Measurements from ENCODE around the gene NBEAL2. TPM values are rescaled to one million over a fixed set of nuclear protein-coding genes. Genes with fewer than 3 reads are reported as not detected.

NBEAL2 gene
- total and polyA plus RNA-seq, 10 of the 15 experiments (the other 5 are each of a cell fraction or from before 2014, with no cell fraction given) = 0.07 to 127 (median 29.4) TPM

GRCh38 chr3:46954178-46954577, 25.3 kb upstream of the NBEAL2 start:
- H3K4me3 ChIP-seq = peak overlapping the region; percentile 11; the same call in 1 of the 2 replicates
- ATAC-seq (peak; percentile 7), DNase-seq (ENCODE audit: low read depth, low spot score) (no peak), FAIRE-seq (no peak)
- H3K9ac ChIP-seq (ENCODE audit: control insufficient read depth, insufficient read depth, low read length) = peak overlapping the region; percentile 43
- WGBS (ENCODE audit: insufficient coverage, insufficient replicate concordance, low lambda C conversion rate, missing lambda C conversion rate) = 9% methylated on average over 3 of the region's 3 CpGs
- no TSS peak for BruUV-seq (replicated peaks)
- H3K36me3 ChIP-seq (ENCODE audit: control insufficient read depth in 2 of 2, insufficient read depth in 2 of 2, low read length in 1 of 2) = peaks cover 4 to 9% of the 10 kb centered on the region in 2 experiments; a peak in 3 of 4 replicates
- ChIA-PET RAD21 (ENCODE audit: unreplicated experiment) (interaction anchor here (0.6 to 7.0 kb wide), 11 partner anchors 11 to 33 kb away, joined by 3 to 48 read pairs (median 7); partner anchors contain the start of gene NBEAL2), POLR2A (interaction anchor here (1.0 to 10.1 kb wide), 8 partner anchors 11 to 33 kb away, joined by 3 to 163 read pairs (median 8); partner anchors contain the start of genes CCDC12 and NBEAL2), SMC1A (ENCODE audit: uncharacterized antibody, unreplicated experiment) (interaction anchor here (1.1 to 17.2 kb wide), 8 partner anchors 10 to 40 kb away, joined by 3 to 298 read pairs (median 10); partner anchors contain the start of genes CCDC12 and NBEAL2), CTCF (interaction anchor here (0.9 to 2.5 kb wide), 3 partner anchors 18 to 28 kb away, joined by 3 to 7 read pairs (median 5); no protein-coding TSS in a partner anchor)
- H3K4me2 ChIP-seq (ENCODE audit: control insufficient read depth, insufficient read depth) = peak overlapping the region; percentile 60
- no peaks in the 10 kb centered on the region for H3K9me3 ChIP-seq (replicated peaks; ENCODE audit: control insufficient read depth, insufficient read depth, low read length)
- in situ Hi-C loops (cut with MboI) = no loop called here
- peaks cover 70% of the 10 kb centered on the region for H3K4me1 ChIP-seq (ENCODE audit: control insufficient read depth, insufficient read depth, low read length)
- intact Hi-C loops (cut with micrococcal nuclease; ENCODE audit: unreplicated experiment) = no loop called here
- peak overlapping the region; percentile 75 for H3K27ac ChIP-seq (ENCODE audit: control insufficient read depth, insufficient read depth)
- no peak overlapping the region for H2AFZ ChIP-seq (ENCODE audit: control insufficient read depth, low read depth, low read length)
- no peaks in the 10 kb centered on the region for H3K27me3 ChIP-seq (replicated peaks in 1 of 2; ENCODE audit: control insufficient read depth in 2 of 2, insufficient read depth in 2 of 2, low read length in 1 of 2)
- H4K20me1 ChIP-seq (ENCODE audit: control insufficient read depth, insufficient read depth) = peaks cover 2% of the 10 kb centered on the region
- H3K79me2 ChIP-seq (ENCODE audit: control insufficient read depth, insufficient read depth, low read length) = peaks cover 94% of the 10 kb centered on the region
- TF ChIP-seq, protein P1, sequence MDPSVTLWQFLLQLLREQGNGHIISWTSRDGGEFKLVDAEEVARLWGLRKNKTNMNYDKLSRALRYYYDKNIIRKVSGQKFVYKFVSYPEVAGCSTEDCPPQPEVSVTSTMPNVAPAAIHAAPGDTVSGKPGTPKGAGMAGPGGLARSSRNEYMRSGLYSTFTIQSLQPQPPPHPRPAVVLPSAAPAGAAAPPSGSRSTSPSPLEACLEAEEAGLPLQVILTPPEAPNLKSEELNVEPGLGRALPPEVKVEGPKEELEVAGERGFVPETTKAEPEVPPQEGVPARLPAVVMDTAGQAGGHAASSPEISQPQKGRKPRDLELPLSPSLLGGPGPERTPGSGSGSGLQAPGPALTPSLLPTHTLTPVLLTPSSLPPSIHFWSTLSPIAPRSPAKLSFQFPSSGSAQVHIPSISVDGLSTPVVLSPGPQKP (IDR thresholded peaks at IDR 0.05; ENCODE audit: low read depth, low read length) = no peak
- 0 out of 2 replicates have a peak, but pooled peaks have one; percentile 13 for TF ChIP-seq POLR2A (IDR thresholded peaks at IDR 0.05; ENCODE audit: low read depth, low read length)

- no TSS peak for BruUV-seq (replicated peaks)
- H3K27ac ChIP-seq (ENCODE audit: control insufficient read depth, insufficient read depth) = peak overlapping the region; percentile 75
- CTCF ChIA-PET = interaction anchor here (1.4 to 2.7 kb wide), 2 partner anchors 27 to 29 kb away, joined by 3 to 11 read pairs; no protein-coding TSS in a partner anchor
- no peak overlapping the region for H2AFZ ChIP-seq (ENCODE audit: control insufficient read depth, low read depth, low read length)
- WGBS (ENCODE audit: insufficient coverage, insufficient replicate concordance, low lambda C conversion rate, missing lambda C conversion rate) = 79% methylated on average over 5 of the region's 5 CpGs
- H3K9me3 ChIP-seq (replicated peaks; ENCODE audit: control insufficient read depth, insufficient read depth, low read length) = no peaks in the 10 kb centered on the region
- peaks cover 94% of the 10 kb centered on the region for H3K79me2 ChIP-seq (ENCODE audit: control insufficient read depth, insufficient read depth, low read length)
- no peak for ATAC-seq
- POLR2A ChIA-PET = interaction anchor here (1.2 to 10.1 kb wide), 4 partner anchors 16 to 24 kb away, joined by 7 to 163 read pairs (median 16); partner anchors contain the start of genes CCDC12 and NBEAL2
- peak overlapping the region; percentile 7; the same call in 1 of the 2 replicates for H3K9ac ChIP-seq (ENCODE audit: control insufficient read depth, insufficient read depth, low read length)
- H3K36me3 ChIP-seq (ENCODE audit: control insufficient read depth in 2 of 2, insufficient read depth in 2 of 2, low read length in 1 of 2) = peaks cover 4 to 7% of the 10 kb centered on the region in 2 experiments; a peak in 3 of 4 replicates
- no peak overlapping the region for H3K4me3 ChIP-seq
- SMC1A ChIA-PET (ENCODE audit: uncharacterized antibody, unreplicated experiment) = interaction anchor here (1.1 to 17.2 kb wide), 5 partner anchors 15 to 26 kb away, joined by 3 to 298 read pairs (median 11); partner anchors contain the start of gene NBEAL2
- intact Hi-C loops (cut with micrococcal nuclease; ENCODE audit: unreplicated experiment) (no loop called here), in situ Hi-C loops (cut with MboI) (no loop called here)
- DNase-seq (ENCODE audit: low read depth, low spot score) = no peak
- H3K4me2 ChIP-seq (ENCODE audit: control insufficient read depth, insufficient read depth) = peak overlapping the region; percentile 32
- H3K4me1 ChIP-seq (ENCODE audit: control insufficient read depth, insufficient read depth, low read length) = peaks cover 70% of the 10 kb centered on the region
- no peak for TF ChIP-seq BMI1 (IDR thresholded peaks at IDR 0.05; ENCODE audit: borderline replicate concordance)
- TF ChIP-seq RB1 (IDR thresholded peaks at IDR 0.05; ENCODE audit: borderline replicate concordance) = no peak
- TF ChIP-seq RAD51 (IDR thresholded peaks at IDR 0.05) = no peak
- TF ChIP-seq ZNF622 (IDR thresholded peaks at IDR 0.05) = no peak
- no peak for TF ChIP-seq NFXL1 (IDR thresholded peaks at IDR 0.05; ENCODE audit: borderline replicate concordance)
- peak; percentile 53 for TF ChIP-seq YY1 (IDR thresholded peaks at IDR 0.05; ENCODE audit: low read depth, low read length)
- TF ChIP-seq POLR2A (IDR thresholded peaks at IDR 0.05; ENCODE audit: low read depth, low read length) = no peak
- FAIRE-seq = no peak
- peaks cover 2% of the 10 kb centered on the region; the same call in 1 of the 2 replicates for H4K20me1 ChIP-seq (ENCODE audit: control insufficient read depth, insufficient read depth)
- no peaks in the 10 kb centered on the region for H3K27me3 ChIP-seq (replicated peaks in 1 of 2; ENCODE audit: control insufficient read depth in 2 of 2, insufficient read depth in 2 of 2, low read length in 1 of 2)
- RAD21 ChIA-PET (ENCODE audit: unreplicated experiment) = interaction anchor here (1.3 to 7.0 kb wide), 7 partner anchors 8 to 32 kb away, joined by 3 to 48 read pairs (median 8); no protein-coding TSS in a partner anchor
These were observed 24.3 kb upstream of the NBEAL2 start for GRCh38 chr3:46955157-46955556.

All from GM12878 (cell line).